Testis (tissue), 2 donors: Measurements from ENCODE around the gene FNDC5.

Source experiments
- CTCF ChIP-seq, 3 experiments: fragments of 450-650 bp in 2 of 3; fragments of 200-600 bp in 1 of 3; sonication (generic) in 1 of 3; IDR thresholded peaks; one replicate each; pipeline ENCODE4 v1.5.1; 2016 to 2019; ENCODE audit warnings: antibody characterized with exemption in 3 of 3, mild to moderate bottlenecking in 2 of 3, moderate library complexity in 1 of 3
- POLR2A ChIP-seq: fragments of 450-650 bp; IDR thresholded peaks from one replicate; pipeline ENCODE4 v1.6.1; 2017; ENCODE audit warnings: antibody characterized with exemption, mild to moderate bottlenecking, moderate library complexity

GRCh38 chr1:32884726-32885125 lies 14.0 kb upstream of the FNDC5 start:
- TF ChIP-seq POLR2A (no peak), CTCF (IDR thresholded peaks at IDR 0.05) (no peak)
